Type B pancreatic cell (in vitro differentiated cells): ENCODE measurements around the gene GRIA4. TPM values are rescaled to one million over a fixed set of nuclear protein-coding genes. Genes with fewer than 3 reads are reported as not detected.

Source experiments
- DNase-seq: peaks from one replicate; pipeline ENCODE4 v3.0.0; 2021; ENCODE audit warnings: mixed read lengths; ENCODE audit not compliant: unreplicated experiment; ENCODE audit errors: extremely low spot score
- H3K27ac Mint-ChIP-seq: 2 replicates; pipeline ENCODE4 v1.8.0; 2021; ENCODE audit warnings: mild to moderate bottlenecking, mixed read lengths
- H3K27me3 Mint-ChIP-seq: 2 replicates; pipeline ENCODE4 v1.8.0; 2021; ENCODE audit warnings: mixed read lengths
- H3K36me3 Mint-ChIP-seq: 2 replicates; pipeline ENCODE4 v1.8.0; 2021; ENCODE audit warnings: mixed read lengths
- H3K4me1 Mint-ChIP-seq: one replicate; pipeline ENCODE4 v1.8.0; 2021; ENCODE audit warnings: mixed read lengths; ENCODE audit not compliant: unreplicated experiment
- H3K4me3 Mint-ChIP-seq: 2 replicates; pipeline ENCODE4 v1.8.0; 2021; ENCODE audit warnings: mild to moderate bottlenecking, mixed read lengths
- H3K9me3 Mint-ChIP-seq: 2 replicates; pipeline ENCODE4 v1.8.0; 2021; ENCODE audit warnings: mixed read lengths
- total RNA-seq: library from RNA; stranded (reverse); gene quantifications from 2 replicates; pipeline ENCODE4 v1.2.1, GENCODE V29; 2021; ENCODE audit warnings: low replicate concordance
- TF ChIP-seq, protein P1 (sequence below): fragments of 200-600 bp; sonication (generic); conservative IDR thresholded peaks from 2 replicates; pipeline ENCODE4 v1.5.0; 2021; ENCODE audit warnings: antibody characterized with exemption, mild to moderate bottlenecking

GRIA4 gene
- total RNA-seq, 1 donor from 2014 or later: 26.7 TPM

DNA sequence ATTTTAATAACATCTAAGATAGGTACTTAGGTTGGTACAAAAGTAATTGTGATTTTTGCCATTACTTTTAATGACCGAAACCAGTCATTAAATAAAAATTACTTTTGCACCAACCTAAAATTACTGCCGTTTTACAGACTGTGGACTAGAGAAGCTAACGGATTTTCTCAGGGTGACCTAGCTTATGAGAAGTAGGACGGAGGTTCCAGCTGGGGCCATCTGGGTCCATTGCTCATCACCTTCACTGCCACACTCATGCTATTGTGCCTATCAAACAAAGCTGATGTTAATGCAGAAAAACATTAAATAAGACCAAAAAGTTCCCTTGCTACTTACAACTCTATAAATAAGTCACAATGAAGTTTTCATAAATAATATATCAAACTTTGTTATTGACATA lies 38.9 kb downstream of the GRIA4 start:
- Mint-ChIP-seq H3K27ac (no peak overlapping the region), H3K9me3 (peaks cover 6% of the 10 kb centered on the region), H3K36me3 (no peaks in the 10 kb centered on the region), H3K27me3 (no peaks in the 10 kb centered on the region), H3K4me3 (no peak overlapping the region), H3K4me1 (no peaks in the 10 kb centered on the region)
- no peak for DNase-seq
- TF ChIP-seq, protein P1, sequence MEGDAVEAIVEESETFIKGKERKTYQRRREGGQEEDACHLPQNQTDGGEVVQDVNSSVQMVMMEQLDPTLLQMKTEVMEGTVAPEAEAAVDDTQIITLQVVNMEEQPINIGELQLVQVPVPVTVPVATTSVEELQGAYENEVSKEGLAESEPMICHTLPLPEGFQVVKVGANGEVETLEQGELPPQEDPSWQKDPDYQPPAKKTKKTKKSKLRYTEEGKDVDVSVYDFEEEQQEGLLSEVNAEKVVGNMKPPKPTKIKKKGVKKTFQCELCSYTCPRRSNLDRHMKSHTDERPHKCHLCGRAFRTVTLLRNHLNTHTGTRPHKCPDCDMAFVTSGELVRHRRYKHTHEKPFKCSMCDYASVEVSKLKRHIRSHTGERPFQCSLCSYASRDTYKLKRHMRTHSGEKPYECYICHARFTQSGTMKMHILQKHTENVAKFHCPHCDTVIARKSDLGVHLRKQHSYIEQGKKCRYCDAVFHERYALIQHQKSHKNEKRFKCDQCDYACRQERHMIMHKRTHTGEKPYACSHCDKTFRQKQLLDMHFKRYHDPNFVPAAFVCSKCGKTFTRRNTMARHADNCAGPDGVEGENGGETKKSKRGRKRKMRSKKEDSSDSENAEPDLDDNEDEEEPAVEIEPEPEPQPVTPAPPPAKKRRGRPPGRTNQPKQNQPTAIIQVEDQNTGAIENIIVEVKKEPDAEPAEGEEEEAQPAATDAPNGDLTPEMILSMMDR: no peak

DNA sequence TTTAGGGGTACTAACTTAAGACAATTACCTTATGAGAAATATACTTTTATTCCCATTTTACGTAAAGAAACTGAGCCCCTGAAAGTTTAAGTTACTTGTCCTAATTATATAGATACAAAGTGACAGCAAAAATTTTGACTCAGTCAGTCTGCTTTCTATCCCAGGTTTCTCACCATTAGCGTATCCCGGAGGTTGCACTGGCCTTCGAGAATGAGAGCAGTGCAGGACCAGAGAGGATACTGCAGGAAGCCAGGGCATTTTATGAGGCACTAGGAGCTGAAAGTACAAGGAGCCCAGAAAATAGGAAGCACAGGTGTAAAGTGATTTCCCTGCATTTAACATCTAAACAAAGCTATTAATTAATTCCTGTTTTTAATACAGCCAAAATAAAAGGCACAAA lies 55.4 kb downstream of the GRIA4 start:
- no peaks in the 10 kb centered on the region for H3K9me3 Mint-ChIP-seq
- no peaks in the 10 kb centered on the region for H3K4me1 Mint-ChIP-seq
- TF ChIP-seq, protein P1: no peak
- no peak overlapping the region for H3K27ac Mint-ChIP-seq
- DNase-seq: no peak
- no peak overlapping the region for H3K4me3 Mint-ChIP-seq
- H3K36me3 Mint-ChIP-seq: no peaks in the 10 kb centered on the region
- H3K27me3 Mint-ChIP-seq: peaks cover 7% of the 10 kb centered on the region

DNA sequence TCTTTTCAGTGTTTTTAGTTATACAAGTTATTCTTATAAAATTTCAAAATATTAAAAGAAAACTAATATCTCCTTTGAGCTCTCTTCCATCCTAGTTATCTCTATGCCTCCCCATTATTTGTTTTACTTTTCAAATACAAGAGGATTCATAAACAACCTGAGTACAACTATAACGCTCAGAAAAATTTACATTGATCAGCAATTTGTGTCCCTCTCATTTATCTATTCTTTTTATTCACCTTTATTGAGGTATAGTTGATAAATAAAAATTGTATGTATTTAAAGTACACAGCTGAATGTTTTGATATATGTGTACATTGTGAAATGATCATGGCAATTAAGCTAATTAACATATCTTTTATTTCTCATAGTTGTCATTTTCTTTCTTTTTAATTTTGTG lies 57.6 kb downstream of the GRIA4 start:
- no peaks in the 10 kb centered on the region for H3K4me1 Mint-ChIP-seq

DNA sequence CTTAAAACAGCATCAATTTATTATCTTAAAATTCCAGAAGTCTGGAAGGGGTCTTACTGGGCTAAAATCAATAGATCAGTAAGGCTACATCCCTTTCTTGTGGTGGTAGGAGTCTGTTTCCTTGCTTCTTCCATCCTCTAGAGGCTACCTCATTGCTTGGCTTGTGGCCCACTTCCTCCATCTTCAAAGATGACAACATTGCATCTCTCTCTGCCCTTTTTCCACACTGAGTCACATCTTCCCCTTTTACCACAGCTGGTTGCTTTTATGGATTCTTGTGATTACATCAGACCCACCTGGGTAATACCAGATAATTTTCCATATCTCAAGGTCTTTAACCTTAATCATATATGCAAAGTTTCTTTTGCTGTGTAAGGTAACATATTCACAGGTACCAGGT lies 60.9 kb downstream of the GRIA4 start:
- no peak overlapping the region for H3K27ac Mint-ChIP-seq
- no peak overlapping the region for H3K4me3 Mint-ChIP-seq
- no peaks in the 10 kb centered on the region for H3K4me1 Mint-ChIP-seq
- peaks cover 6% of the 10 kb centered on the region for H3K9me3 Mint-ChIP-seq
- TF ChIP-seq, protein P1: no peak
- no peaks in the 10 kb centered on the region for H3K36me3 Mint-ChIP-seq
- peaks cover 3% of the 10 kb centered on the region for H3K27me3 Mint-ChIP-seq
- DNase-seq: no peak

More for the DNA sequence above, 57.6 kb downstream of the GRIA4 start:
- Mint-ChIP-seq H3K27ac (no peak overlapping the region), H3K36me3 (no peaks in the 10 kb centered on the region), H3K9me3 (no peaks in the 10 kb centered on the region), H3K27me3 (peaks cover 6% of the 10 kb centered on the region), H3K4me3 (no peak overlapping the region)
- TF ChIP-seq, protein P1: no peak
- DNase-seq: no peak

DNA sequence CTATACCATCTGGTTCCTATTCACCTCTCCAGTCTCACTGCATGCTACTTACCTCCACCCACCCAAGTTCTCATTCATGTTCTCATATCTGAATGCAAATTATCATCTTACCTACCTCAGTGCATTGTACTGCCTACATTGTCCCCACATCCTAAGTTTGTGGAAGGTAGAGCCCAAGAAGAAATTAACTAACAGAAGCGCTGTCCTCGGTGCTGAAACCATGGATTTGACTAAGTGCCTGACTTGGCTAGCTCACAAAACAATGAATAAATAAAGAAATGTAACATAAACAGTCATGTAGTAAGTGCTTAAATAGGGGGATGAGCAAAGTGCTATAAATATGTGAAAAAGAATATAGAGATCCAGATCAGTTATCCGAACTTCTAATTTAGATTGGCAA lies 63.2 kb downstream of the GRIA4 start:
- Mint-ChIP-seq H3K4me1 (no peaks in the 10 kb centered on the region), H3K4me3 (no peak overlapping the region), H3K9me3 (peaks cover 6% of the 10 kb centered on the region), H3K27ac (no peak overlapping the region), H3K27me3 (peaks cover 2% of the 10 kb centered on the region), H3K36me3 (no peaks in the 10 kb centered on the region)
- DNase-seq: no peak
- TF ChIP-seq, protein P1: no peak

DNA sequence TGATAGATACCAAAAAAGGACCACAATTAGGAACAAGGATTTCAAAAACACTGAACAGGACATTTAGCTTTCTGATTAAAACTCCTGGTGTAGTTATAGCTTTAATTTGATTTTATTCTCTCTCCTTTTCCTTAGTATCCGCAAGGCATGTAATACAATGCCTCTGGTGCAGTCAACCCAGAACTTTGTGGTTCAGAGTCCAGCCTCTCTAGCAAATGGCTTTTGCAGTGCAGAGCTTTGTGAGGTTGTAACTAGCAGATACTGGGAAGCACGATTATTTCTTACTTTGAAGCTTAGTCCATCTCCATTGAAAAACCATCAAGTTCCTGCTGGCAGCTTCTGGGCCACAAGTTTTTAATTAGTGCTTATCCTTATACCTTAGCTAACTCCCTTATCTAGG lies 79.8 kb downstream of the GRIA4 start:
- H3K4me1 Mint-ChIP-seq: peaks cover 5% of the 10 kb centered on the region
- no peak overlapping the region for H3K27ac Mint-ChIP-seq
- H3K27me3 Mint-ChIP-seq: no peaks in the 10 kb centered on the region
- no peak overlapping the region for H3K4me3 Mint-ChIP-seq
- no peak for DNase-seq
- TF ChIP-seq, protein P1: no peak
- no peaks in the 10 kb centered on the region for H3K9me3 Mint-ChIP-seq
- no peaks in the 10 kb centered on the region for H3K36me3 Mint-ChIP-seq
